Liver (tissue), 9 donors: ENCODE data around the gene KL. TPM values are rescaled to one million over a fixed set of nuclear protein-coding genes. Genes with fewer than 3 reads are reported as not detected.

Source experiments
- DNase-seq: peaks from one replicate; pipeline ENCODE4 v3.0.0-alpha.2; 2017; ENCODE audit warnings: low spot score
- H3K27ac ChIP-seq, 2 donors: one replicate each; pipeline ENCODE4 v1.7.0; 2013; ENCODE audit warnings: inconsistent platforms in 2 of 2, low read length in 2 of 2, control low read depth in 1 of 2, low read depth in 1 of 2, mild to moderate bottlenecking in 1 of 2
- H3K27me3 ChIP-seq, 4 donors: one replicate each; pipeline versions ENCODE4 v1.6.1 to v1.7.0; 2013; ENCODE audit warnings: low read length in 3 of 4, inconsistent platforms in 1 of 4, mild to moderate bottlenecking in 1 of 4, moderate library complexity in 1 of 4; ENCODE audit not compliant: control insufficient read depth in 4 of 4, insufficient read depth in 4 of 4
- H3K36me3 ChIP-seq, 4 donors: one replicate each; pipeline versions ENCODE4 v1.6.1 to v1.7.0; 2013; ENCODE audit warnings: low read length in 3 of 4, mild to moderate bottlenecking in 3 of 4, low read depth in 1 of 4, moderate library complexity in 1 of 4; ENCODE audit not compliant: control insufficient read depth in 4 of 4, insufficient read depth in 3 of 4
- H3K4me1 ChIP-seq, 4 donors: one replicate each; pipeline versions ENCODE4 v1.6.1 to v1.7.0; 2013; ENCODE audit warnings: low read length in 3 of 4, mild to moderate bottlenecking in 3 of 4, moderate library complexity in 1 of 4; ENCODE audit not compliant: control insufficient read depth in 4 of 4, insufficient read depth in 4 of 4
- H3K4me3 ChIP-seq, 3 donors: one replicate each; pipeline versions ENCODE4 v1.6.1 to v1.7.0; 2013; ENCODE audit warnings: low read length in 3 of 3, control low read depth in 1 of 3, low read depth in 1 of 3, mild to moderate bottlenecking in 1 of 3
- H3K9ac ChIP-seq, 2 donors: one replicate each; pipeline ENCODE4 v1.7.0; 2013; ENCODE audit warnings: low read length in 2 of 2, mild to moderate bottlenecking in 2 of 2, moderate library complexity in 2 of 2, control low read depth in 1 of 2, low read depth in 1 of 2
- H3K9me3 ChIP-seq, 4 donors: one replicate each; pipeline versions ENCODE4 v1.6.1 to v1.7.0; 2013; ENCODE audit warnings: low read length in 3 of 4; ENCODE audit not compliant: control insufficient read depth in 4 of 4
- ATF3 ChIP-seq: IDR thresholded peaks from 2 replicates; pipeline ENCODE4 v1.6.1; 2016; ENCODE audit warnings: antibody characterized with exemption
- CTCF ChIP-seq: fragments of 150-350 bp; IDR thresholded peaks from 2 replicates; pipeline ENCODE4 v1.5.1; 2017; ENCODE audit warnings: improper control_type of control experiment, low read depth, low read length; ENCODE audit not compliant: missing input control
- EGR1 ChIP-seq, 2 donors: IDR thresholded peaks; 2 replicates each; pipeline ENCODE4 v1.6.1; 2016 to 2018; ENCODE audit warnings: antibody characterized with exemption in 2 of 2, low read depth in 2 of 2
- FOXA1 ChIP-seq: IDR thresholded peaks from 2 replicates; pipeline ENCODE4 v1.6.1; 2016; ENCODE audit warnings: antibody characterized with exemption
- FOXA2 ChIP-seq: IDR thresholded peaks from 2 replicates; pipeline ENCODE4 v1.6.1; 2016; ENCODE audit warnings: antibody characterized with exemption
- HNF4A ChIP-seq, 2 donors: conservative IDR thresholded peaks; 2 replicates each; pipeline ENCODE4 v1.6.1; 2016; ENCODE audit warnings: antibody characterized with exemption in 2 of 2, mild to moderate bottlenecking in 2 of 2
- HNF4G ChIP-seq: IDR thresholded peaks from 2 replicates; pipeline ENCODE4 v1.6.1; 2016; ENCODE audit warnings: antibody characterized with exemption
- MAX ChIP-seq: IDR thresholded peaks from 2 replicates; pipeline ENCODE4 v1.6.1; 2016; ENCODE audit warnings: antibody characterized with exemption
- NR2F2 ChIP-seq: IDR thresholded peaks from 2 replicates; pipeline ENCODE4 v1.6.1; 2016; ENCODE audit warnings: antibody characterized with exemption
- REST ChIP-seq: IDR thresholded peaks from 2 replicates; pipeline ENCODE4 v1.6.1; 2016; ENCODE audit warnings: antibody characterized with exemption, mild to moderate bottlenecking
- RXRA ChIP-seq, 2 donors: IDR thresholded peaks; 2 replicates each; pipeline ENCODE4 v1.6.1; 2017 to 2018; ENCODE audit warnings: antibody characterized with exemption in 2 of 2, mild to moderate bottlenecking in 1 of 2
- SP1 ChIP-seq: IDR thresholded peaks from 2 replicates; pipeline ENCODE4 v1.6.1; 2018; ENCODE audit warnings: antibody characterized with exemption, mild to moderate bottlenecking
- TAF1 ChIP-seq: conservative IDR thresholded peaks from 2 replicates; pipeline ENCODE4 v1.6.1; 2016; ENCODE audit warnings: antibody characterized with exemption, mild to moderate bottlenecking
- YY1 ChIP-seq: IDR thresholded peaks from 2 replicates; pipeline ENCODE4 v1.6.1; 2016; ENCODE audit warnings: antibody characterized with exemption, mild to moderate bottlenecking
- WGBS: extraction: QIAGEN DNeasy Blood & Tissue Kit; methylation state at CpG from one replicate; pipeline ENCODE4 v1.1.7; 2013; 5-methylcytosine and 5-hydroxymethylcytosine counted together
- polyA plus RNA-seq, 2 donors: library from polyadenylated mRNA; stranded (reverse) in 1 of 2; unstranded in 1 of 2; fragments of 200-250 nt in 1 of 2; fragments of >200 nt in 1 of 2; fragmentation: Nextera tagmentation in 1 of 2; extraction: Ambion mirVana in 1 of 2; gene quantifications; one replicate each; pipeline versions ENCODE4 v1.2.1 to v1.2.3, GENCODE V29; 2013 to 2015
- total RNA-seq, 2 donors: library from RNA; depleted of rRNA; stranded (reverse); fragments of >200 nt; gene quantifications; one replicate each; pipeline ENCODE4 v1.2.3, GENCODE V29; 2014
- donor health status: healthy.
- donor health status: healthy.
- donor health status: healthy.
- donor health status: healthy.
- donor health status: healthy.

The KL gene
- total and polyA plus RNA-seq, 4 donors: 0.13 to 0.92 (median 0.28) TPM

- TF ChIP-seq CTCF (no peak), SP1 (no peak), HNF4A (conservative IDR thresholded peaks at IDR 0.05) (no peak), FOXA1 (no peak), ATF3 (no peak), MAX (no peak), NR2F2 (no peak), TAF1 (no peak)
Measured at GRCh38 chr13:33096886-33097605, 80.8 kb downstream of the KL start (continued).

GRCh38 chr13:33099860-33100259, 83.6 kb downstream of the KL start:
- Histone ChIP-seq H3K9me3 (peaks cover 0 to 5% (median under 1%) of the 10 kb centered on the region in 4 donors), H3K4me3 (no peak overlapping the region), H3K4me1 (no peaks in the 10 kb centered on the region), H3K9ac (no peak overlapping the region), H3K27ac (no peak overlapping the region), H3K36me3 (peaks cover 0 to 2% (median 1%) of the 10 kb centered on the region in 4 donors), H3K27me3 (no peaks in the 10 kb centered on the region)
- WGBS: 70% methylated on average over 3 of the region's 3 CpGs
- TF ChIP-seq EGR1 (IDR thresholded peaks at IDR 0.05; ENCODE audit: low read depth in 2 of 2): no peak
- no peak for TF ChIP-seq NR2F2
- no peak for TF ChIP-seq RXRA (IDR thresholded peaks at IDR 0.05)
- no peak for TF ChIP-seq CTCF
- TF ChIP-seq TAF1: no peak
- TF ChIP-seq HNF4G: no peak
- TF ChIP-seq REST: no peak
- no peak for TF ChIP-seq HNF4A (conservative IDR thresholded peaks at IDR 0.05)
- no peak for TF ChIP-seq YY1
- TF ChIP-seq FOXA1: no peak
- no peak for TF ChIP-seq ATF3
- TF ChIP-seq FOXA2: no peak
- TF ChIP-seq MAX: no peak
- DNase-seq: no peak
